ENCODE results near the gene NEGR1.

The NEGR1 gene

DNA sequence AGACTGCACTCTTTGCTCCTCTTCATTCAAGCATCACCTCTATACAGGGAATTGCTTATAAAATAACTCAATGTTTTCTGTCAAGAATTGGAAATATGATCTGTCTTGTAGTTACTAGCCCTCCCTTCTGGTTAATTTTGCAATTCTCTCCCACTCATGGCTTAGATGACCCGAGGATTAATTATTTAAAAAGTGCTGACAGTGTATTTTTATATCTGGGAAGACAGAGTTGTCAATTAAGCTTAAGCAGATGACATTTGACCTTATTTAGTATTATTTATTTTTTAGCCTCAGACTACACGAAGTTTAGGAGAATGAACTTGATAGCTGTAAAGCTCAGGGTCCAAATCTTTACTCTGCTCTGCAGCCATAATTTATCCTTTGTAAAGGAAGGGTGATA lies 538.5 kb downstream of the NEGR1 start:
- no peaks in the 10 kb centered on the region for H3K79me2 ChIP-seq (ENCODE audit: insufficient read depth, low read depth)
- no peaks in the 10 kb centered on the region for H3K27me3 ChIP-seq (ENCODE audit: insufficient read depth, low read depth)
- no peak overlapping the region for H3K27ac ChIP-seq
- H2AFZ ChIP-seq (ENCODE audit: low read depth), result no peak overlapping the region
- TF ChIP-seq, protein P1, sequence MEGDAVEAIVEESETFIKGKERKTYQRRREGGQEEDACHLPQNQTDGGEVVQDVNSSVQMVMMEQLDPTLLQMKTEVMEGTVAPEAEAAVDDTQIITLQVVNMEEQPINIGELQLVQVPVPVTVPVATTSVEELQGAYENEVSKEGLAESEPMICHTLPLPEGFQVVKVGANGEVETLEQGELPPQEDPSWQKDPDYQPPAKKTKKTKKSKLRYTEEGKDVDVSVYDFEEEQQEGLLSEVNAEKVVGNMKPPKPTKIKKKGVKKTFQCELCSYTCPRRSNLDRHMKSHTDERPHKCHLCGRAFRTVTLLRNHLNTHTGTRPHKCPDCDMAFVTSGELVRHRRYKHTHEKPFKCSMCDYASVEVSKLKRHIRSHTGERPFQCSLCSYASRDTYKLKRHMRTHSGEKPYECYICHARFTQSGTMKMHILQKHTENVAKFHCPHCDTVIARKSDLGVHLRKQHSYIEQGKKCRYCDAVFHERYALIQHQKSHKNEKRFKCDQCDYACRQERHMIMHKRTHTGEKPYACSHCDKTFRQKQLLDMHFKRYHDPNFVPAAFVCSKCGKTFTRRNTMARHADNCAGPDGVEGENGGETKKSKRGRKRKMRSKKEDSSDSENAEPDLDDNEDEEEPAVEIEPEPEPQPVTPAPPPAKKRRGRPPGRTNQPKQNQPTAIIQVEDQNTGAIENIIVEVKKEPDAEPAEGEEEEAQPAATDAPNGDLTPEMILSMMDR (conservative IDR thresholded peaks at IDR 0.05; ENCODE audit: low read depth, low read length), result no peak
- no peak overlapping the region for H3K4me2 ChIP-seq
- no peaks in the 10 kb centered on the region for H3K36me3 ChIP-seq (ENCODE audit: insufficient read depth)
- H3K4me1 ChIP-seq (ENCODE audit: low read depth, poor library complexity, severe bottlenecking), result no peaks in the 10 kb centered on the region
- H3K4me3 ChIP-seq (IDR thresholded peaks at IDR 0.05; ENCODE audit: insufficient read depth, low read depth, low read length), result no peak overlapping the region
- no peaks in the 10 kb centered on the region for H4K20me1 ChIP-seq (ENCODE audit: insufficient read depth)
- no peak overlapping the region for H3K9ac ChIP-seq

DNA sequence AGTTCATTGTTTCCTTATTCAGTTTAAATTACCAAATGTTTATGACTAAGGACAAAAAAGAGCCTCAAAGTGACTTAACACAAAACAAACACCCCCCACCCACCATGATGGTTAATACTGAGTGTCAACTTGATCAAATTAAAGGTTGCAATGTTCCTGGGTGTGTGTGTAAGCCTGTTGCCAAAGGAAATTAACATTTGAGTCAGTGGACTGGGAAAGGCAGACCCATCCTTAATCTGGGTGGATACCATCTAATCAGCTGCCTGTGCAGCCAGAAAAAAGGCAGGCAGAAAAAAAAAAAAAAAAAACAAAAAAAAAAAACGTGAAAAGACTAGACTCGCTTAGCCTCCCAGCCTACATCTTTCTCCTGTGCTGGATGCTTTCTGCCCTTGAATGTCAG lies 543.4 kb downstream of the NEGR1 start:
- Histone ChIP-seq H3K36me3 (ENCODE audit: insufficient read depth) (no peaks in the 10 kb centered on the region), H3K4me2 (no peak overlapping the region), H3K27me3 (ENCODE audit: insufficient read depth, low read depth) (no peaks in the 10 kb centered on the region), H3K79me2 (ENCODE audit: insufficient read depth, low read depth) (no peaks in the 10 kb centered on the region), H3K27ac (no peak overlapping the region), H3K9ac (no peak overlapping the region), H3K4me1 (ENCODE audit: low read depth, poor library complexity, severe bottlenecking) (no peaks in the 10 kb centered on the region), H2AFZ (ENCODE audit: low read depth) (no peak overlapping the region), H3K4me3 (IDR thresholded peaks at IDR 0.05; ENCODE audit: insufficient read depth, low read depth, low read length) (no peak overlapping the region), H4K20me1 (ENCODE audit: insufficient read depth) (no peaks in the 10 kb centered on the region)
- TF ChIP-seq, protein P1 (conservative IDR thresholded peaks at IDR 0.05; ENCODE audit: low read depth, low read length), result no peak

DNA sequence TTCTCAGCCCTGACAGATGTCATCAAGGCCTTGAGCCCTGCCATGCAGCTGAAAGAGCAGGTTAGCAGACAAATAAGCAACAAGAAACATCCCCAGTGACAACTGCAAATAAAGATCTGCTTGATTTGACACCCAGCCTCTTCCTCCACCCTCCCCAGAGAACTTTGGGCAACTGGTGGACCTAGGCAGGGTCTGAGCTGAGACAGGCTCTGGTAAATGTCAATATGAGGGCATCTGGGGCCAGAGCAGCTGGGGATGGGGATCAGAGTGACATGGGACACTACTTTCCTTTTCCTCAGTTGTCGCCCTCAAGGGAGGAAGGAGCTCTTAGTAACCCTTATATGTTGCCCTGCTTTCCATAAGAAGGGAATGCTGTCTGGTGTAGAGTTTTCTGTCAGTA lies 544.1 kb downstream of the NEGR1 start:
- Histone ChIP-seq H3K4me2 (no peak overlapping the region), H4K20me1 (ENCODE audit: insufficient read depth) (no peaks in the 10 kb centered on the region)
- TF ChIP-seq, protein P1 (conservative IDR thresholded peaks at IDR 0.05; ENCODE audit: low read depth, low read length), result no peak

DNA sequence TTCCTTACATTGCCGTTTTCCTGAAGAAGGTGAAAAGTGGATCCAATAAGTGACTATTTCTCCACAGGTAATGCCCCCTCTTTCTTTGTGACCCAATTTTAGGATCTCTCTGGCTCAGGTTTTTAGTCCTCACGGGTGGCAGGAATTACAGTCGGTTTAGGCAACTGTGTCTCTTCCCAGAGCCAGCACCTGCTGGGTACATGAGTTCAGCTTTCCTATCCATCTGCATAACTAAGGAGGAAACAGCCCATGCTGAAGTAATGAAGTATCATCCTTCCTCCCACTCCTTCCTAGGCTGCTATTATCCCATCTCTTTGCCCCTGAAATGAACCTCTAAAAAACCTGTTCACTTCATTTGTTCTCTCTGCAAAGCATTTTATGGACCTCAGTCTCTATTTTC lies 544.6 kb downstream of the NEGR1 start:
- no peaks in the 10 kb centered on the region for H4K20me1 ChIP-seq (ENCODE audit: insufficient read depth)
- no peaks in the 10 kb centered on the region for H3K79me2 ChIP-seq (ENCODE audit: insufficient read depth, low read depth)
- no peak overlapping the region for H3K4me2 ChIP-seq
- H3K9ac ChIP-seq, result no peak overlapping the region
- H3K36me3 ChIP-seq (ENCODE audit: insufficient read depth), result no peaks in the 10 kb centered on the region
- H2AFZ ChIP-seq (ENCODE audit: low read depth), result no peak overlapping the region
- H3K4me3 ChIP-seq (IDR thresholded peaks at IDR 0.05; ENCODE audit: insufficient read depth, low read depth, low read length), result no peak overlapping the region
- no peaks in the 10 kb centered on the region for H3K4me1 ChIP-seq (ENCODE audit: low read depth, poor library complexity, severe bottlenecking)
- H3K27ac ChIP-seq, result no peak overlapping the region
- no peaks in the 10 kb centered on the region for H3K27me3 ChIP-seq (ENCODE audit: insufficient read depth, low read depth)
- TF ChIP-seq, protein P1 (conservative IDR thresholded peaks at IDR 0.05; ENCODE audit: low read depth, low read length), result no peak

More for the DNA sequence above, 544.1 kb downstream of the NEGR1 start:
- H3K79me2 ChIP-seq (ENCODE audit: insufficient read depth, low read depth), result no peaks in the 10 kb centered on the region
- no peak overlapping the region for H3K9ac ChIP-seq
- no peaks in the 10 kb centered on the region for H3K27me3 ChIP-seq (ENCODE audit: insufficient read depth, low read depth)
- H3K27ac ChIP-seq, result no peak overlapping the region
- no peaks in the 10 kb centered on the region for H3K4me1 ChIP-seq (ENCODE audit: low read depth, poor library complexity, severe bottlenecking)
- no peak overlapping the region for H3K4me3 ChIP-seq (IDR thresholded peaks at IDR 0.05; ENCODE audit: insufficient read depth, low read depth, low read length)
- H3K36me3 ChIP-seq (ENCODE audit: insufficient read depth), result no peaks in the 10 kb centered on the region
- H2AFZ ChIP-seq (ENCODE audit: low read depth), result no peak overlapping the region

Data from KMS-11 (cell line).